ENCODE measurements around the gene NOMO2.
A peak's percentile ranks its signal among the peaks of the same experiment; 100 is the strongest.
"Not testable (repeated sequence)": the region's sequence is repeated elsewhere in the genome, so short reads cannot be mapped to it uniquely, and the experiment has no call there.

DNA sequence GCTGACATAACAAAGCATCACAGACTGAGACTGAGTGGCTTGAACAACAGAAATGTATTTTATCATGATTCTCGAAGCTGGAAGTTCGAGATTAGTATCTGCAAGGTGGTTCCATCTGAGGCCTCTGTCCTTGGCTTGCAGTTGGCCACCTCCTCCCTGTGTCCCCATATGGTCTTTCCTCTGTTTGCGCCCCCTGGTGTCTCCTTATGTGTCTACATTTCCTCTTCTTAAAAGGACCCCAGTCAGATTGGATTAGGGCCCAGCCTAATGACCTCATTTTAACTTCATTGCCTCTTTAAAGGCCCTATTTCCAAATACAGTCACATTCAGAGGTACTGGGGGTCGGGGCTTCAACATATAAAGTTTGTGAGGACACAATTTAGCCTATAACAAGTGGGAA lies 30.0 kb upstream of the NOMO2 start:
- TF ChIP-seq POLR2A (IDR thresholded peaks at IDR 0.05): not testable (repeated sequence)
- TF ChIP-seq, protein P1, sequence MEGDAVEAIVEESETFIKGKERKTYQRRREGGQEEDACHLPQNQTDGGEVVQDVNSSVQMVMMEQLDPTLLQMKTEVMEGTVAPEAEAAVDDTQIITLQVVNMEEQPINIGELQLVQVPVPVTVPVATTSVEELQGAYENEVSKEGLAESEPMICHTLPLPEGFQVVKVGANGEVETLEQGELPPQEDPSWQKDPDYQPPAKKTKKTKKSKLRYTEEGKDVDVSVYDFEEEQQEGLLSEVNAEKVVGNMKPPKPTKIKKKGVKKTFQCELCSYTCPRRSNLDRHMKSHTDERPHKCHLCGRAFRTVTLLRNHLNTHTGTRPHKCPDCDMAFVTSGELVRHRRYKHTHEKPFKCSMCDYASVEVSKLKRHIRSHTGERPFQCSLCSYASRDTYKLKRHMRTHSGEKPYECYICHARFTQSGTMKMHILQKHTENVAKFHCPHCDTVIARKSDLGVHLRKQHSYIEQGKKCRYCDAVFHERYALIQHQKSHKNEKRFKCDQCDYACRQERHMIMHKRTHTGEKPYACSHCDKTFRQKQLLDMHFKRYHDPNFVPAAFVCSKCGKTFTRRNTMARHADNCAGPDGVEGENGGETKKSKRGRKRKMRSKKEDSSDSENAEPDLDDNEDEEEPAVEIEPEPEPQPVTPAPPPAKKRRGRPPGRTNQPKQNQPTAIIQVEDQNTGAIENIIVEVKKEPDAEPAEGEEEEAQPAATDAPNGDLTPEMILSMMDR (IDR thresholded peaks at IDR 0.05): peak in 3 of 4 donors; percentile 16 to 35 (median 22)

All from right lobe of liver (tissue), 4 donors.